Fibroblast of upper back skin (primary cell): ENCODE results near the gene TNFRSF14.
A peak's percentile ranks its signal among the peaks of the same experiment; 100 is the strongest.

Experiments
- DNase-seq: peaks from one replicate; pipeline ENCODE4 v3.0.0-alpha.2; 2013

TNFRSF14 gene

GRCh38 chr1:2523891-2524609, 32.1 kb upstream of the TNFRSF14 start:
- DNase-seq = no peak

GRCh38 chr1:2525572-2525919, 30.6 kb upstream of the TNFRSF14 start:
- DNase-seq = no peak

- peak; percentile 90 for DNase-seq
Measured at GRCh38 chr1:2525920-2526823, 30.0 kb upstream of the TNFRSF14 start, which contains the start of gene PANK4. Gene PANK4 (minus strand): TSS chr1:2526596. CDS start chr1:2526587, 9 bp downstream.

GRCh38 chr1:2526824-2527555, 29.2 kb upstream of the TNFRSF14 start:
- peak; percentile 16 for DNase-seq

GRCh38 chr1:2527556-2527860, 28.7 kb upstream of the TNFRSF14 start:
- DNase-seq = no peak

- DNase-seq = no peak
Measured at GRCh38 chr1:2528016-2528415, 28.2 kb upstream of the TNFRSF14 start.

GRCh38 chr1:2528611-2528965, 27.6 kb upstream of the TNFRSF14 start:
- DNase-seq = no peak

- DNase-seq = no peak
Measured at GRCh38 chr1:2528966-2529783, 27.0 kb upstream of the TNFRSF14 start.

- no peak for DNase-seq
Measured at GRCh38 chr1:2529784-2530512, 26.2 kb upstream of the TNFRSF14 start, which contains the start of gene HES5. Gene HES5 (minus strand): TSS chr1:2530263. CDS start chr1:2530164, 99 bp downstream.

GRCh38 chr1:2530513-2531361, 25.4 kb upstream of the TNFRSF14 start:
- DNase-seq = no peak

- DNase-seq = no peak
Measured at GRCh38 chr1:2532485-2533160, 23.5 kb upstream of the TNFRSF14 start.

- DNase-seq = peak; percentile 70
Measured at GRCh38 chr1:2533365-2533764, 22.8 kb upstream of the TNFRSF14 start.

- no peak for DNase-seq
Measured at GRCh38 chr1:2534315-2534686, 21.9 kb upstream of the TNFRSF14 start.

GRCh38 chr1:2534687-2535441, 21.3 kb upstream of the TNFRSF14 start:
- DNase-seq = peak; percentile 65

- DNase-seq = no peak
Measured at GRCh38 chr1:2535455-2535854, 20.7 kb upstream of the TNFRSF14 start.

- DNase-seq = no peak
Measured at GRCh38 chr1:2535981-2536380, 20.2 kb upstream of the TNFRSF14 start.

- no peak for DNase-seq
Measured at GRCh38 chr1:2537784-2538115, 18.4 kb upstream of the TNFRSF14 start.

GRCh38 chr1:2538376-2538775, 17.8 kb upstream of the TNFRSF14 start:
- DNase-seq = no peak

- no peak for DNase-seq
Measured at GRCh38 chr1:2538872-2539271, 17.3 kb upstream of the TNFRSF14 start.
